ENCODE results near the gene USP9Y. TPM values are rescaled to one million over a fixed set of nuclear protein-coding genes. Genes with fewer than 3 reads are reported as not detected.

Gene USP9Y
- total and polyA plus RNA-seq, 2 donors from 2014 or later, result 13.7 TPM; not detected in 1

- no peak for TF ChIP-seq CTCF (IDR thresholded peaks at IDR 0.05; ENCODE audit: borderline replicate concordance, extremely low read depth, insufficient read depth)
- Histone ChIP-seq H3K27me3 (ENCODE audit: control insufficient read depth, insufficient read depth, low read length) (no peaks in the 10 kb centered on the region), H3K9me3 (ENCODE audit: control insufficient read depth in 2 of 3, insufficient read depth in 1 of 3, low read length in 3 of 3) (no peaks in the 10 kb centered on the region), H3K27ac (ENCODE audit: low read depth in 2 of 2, low read length in 2 of 2) (no peak overlapping the region), H3K9ac (ENCODE audit: low read length in 3 of 3) (no peak overlapping the region), H3K36me3 (ENCODE audit: control insufficient read depth in 2 of 3, insufficient read depth in 3 of 3, low read length in 3 of 3) (no peaks in the 10 kb centered on the region), H3K4me1 (ENCODE audit: control insufficient read depth in 2 of 3, insufficient read depth in 2 of 3, low read depth in 1 of 3, low read length in 3 of 3) (no peaks in the 10 kb centered on the region), H3K4me3 (ENCODE audit: low read length in 3 of 3) (no peak overlapping the region)
- intact Hi-C loops (cut with DNase I), result no loop called here
- DNase-seq (no peak), FAIRE-seq (no peak)
Observed at GRCh38 chrY:12867960-12868359, 166.9 kb downstream of the USP9Y start.

GRCh38 chrY:12896973-12897372 is 195.9 kb downstream of the USP9Y start:
- no peak for FAIRE-seq
- Histone ChIP-seq H3K4me3 (ENCODE audit: low read length in 3 of 3) (no peak overlapping the region), H3K9ac (ENCODE audit: low read length in 3 of 3) (no peak overlapping the region), H3K27ac (ENCODE audit: low read depth in 2 of 2, low read length in 2 of 2) (no peak overlapping the region), H3K36me3 (ENCODE audit: control insufficient read depth in 2 of 3, insufficient read depth in 3 of 3, low read length in 3 of 3) (no peaks in the 10 kb centered on the region), H3K4me1 (ENCODE audit: control insufficient read depth in 2 of 3, insufficient read depth in 2 of 3, low read depth in 1 of 3, low read length in 3 of 3) (no peaks in the 10 kb centered on the region), H3K9me3 (ENCODE audit: control insufficient read depth in 2 of 3, insufficient read depth in 1 of 3, low read length in 3 of 3) (no peaks in the 10 kb centered on the region), H3K27me3 (ENCODE audit: control insufficient read depth, insufficient read depth, low read length) (no peaks in the 10 kb centered on the region)
- no peak for DNase-seq
- no peak for TF ChIP-seq CTCF (IDR thresholded peaks at IDR 0.05; ENCODE audit: borderline replicate concordance, extremely low read depth, insufficient read depth)
- intact Hi-C loops (cut with DNase I), result no loop called here

- TF ChIP-seq CTCF (IDR thresholded peaks at IDR 0.05; ENCODE audit: borderline replicate concordance, extremely low read depth, insufficient read depth), result no peak
Observed at GRCh38 chrY:12898604-12899003, 197.6 kb downstream of the USP9Y start.

More at GRCh38 chrY:12898604-12899003, 197.6 kb downstream of the USP9Y start:
- Histone ChIP-seq H3K4me1 (ENCODE audit: control insufficient read depth in 2 of 3, insufficient read depth in 2 of 3, low read depth in 1 of 3, low read length in 3 of 3) (no peaks in the 10 kb centered on the region), H3K36me3 (ENCODE audit: control insufficient read depth in 2 of 3, insufficient read depth in 3 of 3, low read length in 3 of 3) (no peaks in the 10 kb centered on the region), H3K9me3 (ENCODE audit: control insufficient read depth in 2 of 3, insufficient read depth in 1 of 3, low read length in 3 of 3) (no peaks in the 10 kb centered on the region), H3K9ac (ENCODE audit: low read length in 3 of 3) (no peak overlapping the region), H3K27ac (ENCODE audit: low read depth in 2 of 2, low read length in 2 of 2) (no peak overlapping the region), H3K4me3 (ENCODE audit: low read length in 3 of 3) (no peak overlapping the region), H3K27me3 (ENCODE audit: control insufficient read depth, insufficient read depth, low read length) (no peaks in the 10 kb centered on the region)
- DNase-seq (no peak), FAIRE-seq (no peak)
- intact Hi-C loops (cut with DNase I), result no loop called here
